Smooth muscle cell (in vitro differentiated cells): ENCODE results near the gene ZNF248. TPM values are rescaled to one million over a fixed set of nuclear protein-coding genes. Genes with fewer than 3 reads are reported as not detected.

Source experiments
- DNase-seq: peaks from one replicate; lab custom pipeline; 2025; ENCODE audit not compliant: unreplicated experiment; lab: John Stamatoyannopoulos, UW
- H2AFZ ChIP-seq: fragments of 200-600 bp; sonication (generic); 2 replicates; pipeline ENCODE4 v1.6.0; 2016; ENCODE audit warnings: antibody characterized with exemption, low read depth, mild to moderate bottlenecking
- H3F3A ChIP-seq: fragments of 200-600 bp; sonication (generic); 2 replicates; pipeline ENCODE4 v1.6.0; 2017; ENCODE audit warnings: antibody characterized with exemption, low read depth
- H3K27ac ChIP-seq: fragments of 200-600 bp; sonication (generic); 2 replicates; pipeline ENCODE4 v1.5.1; 2016; ENCODE audit warnings: low read depth, mild to moderate bottlenecking
- H3K27me3 ChIP-seq: fragments of 200-600 bp; sonication (generic); 2 replicates; pipeline ENCODE4 v1.6.1; 2016; ENCODE audit warnings: low read depth, mild to moderate bottlenecking
- H3K36me3 ChIP-seq: fragments of 200-600 bp; sonication (generic); 2 replicates; pipeline ENCODE4 v1.5.1; 2016; ENCODE audit warnings: low read depth
- H3K4me1 ChIP-seq: fragments of 200-600 bp; sonication (generic); 2 replicates; pipeline ENCODE4 v1.5.1; 2016; ENCODE audit warnings: low read depth
- H3K4me2 ChIP-seq: fragments of 200-600 bp; sonication (generic); 2 replicates; pipeline ENCODE4 v1.6.0; 2016; ENCODE audit warnings: mild to moderate bottlenecking
- H3K4me3 ChIP-seq: fragments of 200-600 bp; sonication (generic); 2 replicates; pipeline ENCODE4 v1.5.1; 2016; ENCODE audit warnings: mild to moderate bottlenecking
- H3K79me2 ChIP-seq: fragments of 200-600 bp; sonication (generic); 2 replicates; pipeline ENCODE4 v1.6.0; 2016; ENCODE audit warnings: low read depth, mild to moderate bottlenecking
- H3K9ac ChIP-seq: fragments of 200-600 bp; sonication (generic); 2 replicates; pipeline ENCODE4 v1.6.0; 2016; ENCODE audit warnings: low read depth
- H3K9me3 ChIP-seq: fragments of 200-600 bp; sonication (generic); replicated peaks from 2 replicates; pipeline ENCODE4 v1.5.1; 2016; ENCODE audit warnings: low read depth
- H4K20me1 ChIP-seq: fragments of 200-600 bp; sonication (generic); 2 replicates; pipeline ENCODE4 v1.6.0; 2016; ENCODE audit warnings: low read depth
- WGBS: methylation state at CpG from one replicate; pipeline ENCODE4 v1.1.7; 2016; ENCODE audit warnings: low lambda C conversion rate; 5-methylcytosine and 5-hydroxymethylcytosine counted together
- polyA plus RNA-seq: library from polyadenylated mRNA; unstranded; fragments of >200 nt; fragmentation: Nextera tagmentation; extraction: Ambion mirVana; gene quantifications from 2 replicates; pipeline ENCODE4 v1.2.1, GENCODE V29; 2016
- total RNA-seq: library from RNA; depleted of rRNA; stranded (reverse); fragments of >200 nt; gene quantifications from 2 replicates; pipeline ENCODE4 v1.2.3, GENCODE V29; 2014
- TF ChIP-seq, protein P1 (sequence below): fragments of 200-600 bp; sonication (generic); IDR thresholded peaks from 2 replicates; pipeline ENCODE4 v1.5.1; 2017; ENCODE audit warnings: borderline replicate concordance, mild to moderate bottlenecking, antibody characterized with exemption; ENCODE audit not compliant: insufficient read depth, poor library complexity, severe bottlenecking

ZNF248 gene
- total and polyA plus RNA-seq, 2 experiments from 2014 or later = not detected

DNA sequence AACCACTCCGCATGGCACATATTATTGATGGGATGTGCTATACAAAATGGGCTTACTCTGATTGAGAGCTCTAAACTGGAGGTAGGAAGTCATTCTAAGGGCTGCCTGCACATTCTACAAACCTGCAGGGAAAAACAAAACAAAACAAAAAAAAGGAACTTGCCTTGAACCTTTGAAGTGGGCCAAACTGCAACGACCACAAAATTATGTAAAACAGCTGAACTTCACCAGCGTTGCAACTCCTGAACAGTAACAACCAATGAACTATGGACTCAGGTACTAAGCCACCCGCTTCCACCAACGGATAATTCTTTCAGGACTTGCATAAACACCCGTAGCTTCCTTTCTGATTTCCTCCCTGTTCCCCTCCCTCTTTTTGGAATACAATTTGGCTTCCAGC is 80.4 kb downstream of the ZNF248 start:
- Histone ChIP-seq H3K27me3 (no peaks in the 10 kb centered on the region), H3K9me3 (no peaks in the 10 kb centered on the region), H3F3A (no peaks in the 10 kb centered on the region), H4K20me1 (no peaks in the 10 kb centered on the region), H3K4me3 (no peak overlapping the region), H3K4me2 (no peak overlapping the region), H3K27ac (no peak overlapping the region), H3K9ac (no peak overlapping the region), H3K36me3 (no peaks in the 10 kb centered on the region), H3K4me1 (no peaks in the 10 kb centered on the region), H3K79me2 (no peaks in the 10 kb centered on the region), H2AFZ (no peak overlapping the region)
- 75% methylated on average over 6 of the region's 6 CpGs for WGBS
- no peak for DNase-seq
- TF ChIP-seq, protein P1, sequence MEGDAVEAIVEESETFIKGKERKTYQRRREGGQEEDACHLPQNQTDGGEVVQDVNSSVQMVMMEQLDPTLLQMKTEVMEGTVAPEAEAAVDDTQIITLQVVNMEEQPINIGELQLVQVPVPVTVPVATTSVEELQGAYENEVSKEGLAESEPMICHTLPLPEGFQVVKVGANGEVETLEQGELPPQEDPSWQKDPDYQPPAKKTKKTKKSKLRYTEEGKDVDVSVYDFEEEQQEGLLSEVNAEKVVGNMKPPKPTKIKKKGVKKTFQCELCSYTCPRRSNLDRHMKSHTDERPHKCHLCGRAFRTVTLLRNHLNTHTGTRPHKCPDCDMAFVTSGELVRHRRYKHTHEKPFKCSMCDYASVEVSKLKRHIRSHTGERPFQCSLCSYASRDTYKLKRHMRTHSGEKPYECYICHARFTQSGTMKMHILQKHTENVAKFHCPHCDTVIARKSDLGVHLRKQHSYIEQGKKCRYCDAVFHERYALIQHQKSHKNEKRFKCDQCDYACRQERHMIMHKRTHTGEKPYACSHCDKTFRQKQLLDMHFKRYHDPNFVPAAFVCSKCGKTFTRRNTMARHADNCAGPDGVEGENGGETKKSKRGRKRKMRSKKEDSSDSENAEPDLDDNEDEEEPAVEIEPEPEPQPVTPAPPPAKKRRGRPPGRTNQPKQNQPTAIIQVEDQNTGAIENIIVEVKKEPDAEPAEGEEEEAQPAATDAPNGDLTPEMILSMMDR = no peak

DNA sequence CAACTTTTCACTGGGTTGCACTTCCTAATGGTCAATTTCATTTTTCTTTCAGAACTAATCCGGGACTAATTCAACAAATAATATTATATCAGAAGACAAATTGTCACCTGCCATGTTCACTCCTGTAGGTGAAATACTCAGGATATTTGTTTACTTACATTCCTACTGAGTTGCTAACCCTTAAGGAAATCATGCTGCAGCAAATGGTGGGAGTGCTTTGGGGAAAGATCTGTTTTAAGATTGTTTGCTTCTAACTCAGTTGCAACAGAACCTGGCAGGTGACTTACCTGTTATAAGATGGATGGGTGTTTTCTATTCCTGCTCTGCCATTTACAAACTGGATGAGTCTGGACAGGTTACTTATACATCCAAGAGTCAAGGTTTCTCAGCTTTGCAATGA is 81.8 kb downstream of the ZNF248 start:
- no peaks in the 10 kb centered on the region for H3K27me3 ChIP-seq
- no peaks in the 10 kb centered on the region for H3K4me1 ChIP-seq
- DNase-seq = no peak
- WGBS = 72% methylated on average over 1 of the region's 1 CpG
- H3K9ac ChIP-seq = no peak overlapping the region
- H3K4me2 ChIP-seq = no peak overlapping the region
- H3K27ac ChIP-seq = no peak overlapping the region
- H3K4me3 ChIP-seq = no peak overlapping the region
- TF ChIP-seq, protein P1 = no peak
- H2AFZ ChIP-seq = no peak overlapping the region
- no peaks in the 10 kb centered on the region for H3K79me2 ChIP-seq
- H4K20me1 ChIP-seq = no peaks in the 10 kb centered on the region
- no peaks in the 10 kb centered on the region for H3K9me3 ChIP-seq
- H3K36me3 ChIP-seq = no peaks in the 10 kb centered on the region
- no peaks in the 10 kb centered on the region for H3F3A ChIP-seq

DNA sequence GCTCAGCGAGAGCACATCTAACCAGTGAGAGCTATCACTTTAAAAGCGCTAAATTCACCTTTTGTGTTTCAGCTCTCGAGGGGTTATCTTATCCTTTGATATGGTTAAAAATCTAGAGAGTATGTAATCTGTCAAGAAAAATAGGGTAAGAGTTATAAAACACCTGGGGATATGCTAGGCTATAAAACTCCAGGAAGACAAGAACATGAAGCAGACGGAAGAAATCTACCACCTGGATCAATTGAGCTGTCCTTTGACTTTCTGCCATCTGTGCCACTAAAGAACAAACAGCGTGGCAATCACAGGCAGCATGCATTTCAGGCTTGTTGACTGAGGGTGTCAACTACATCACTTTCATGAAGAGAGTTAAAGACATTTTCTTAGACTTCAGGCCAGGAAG is 83.1 kb downstream of the ZNF248 start:
- H3K36me3 ChIP-seq = no peaks in the 10 kb centered on the region
- H3F3A ChIP-seq = no peaks in the 10 kb centered on the region
- no peak overlapping the region for H2AFZ ChIP-seq
- no peaks in the 10 kb centered on the region for H3K79me2 ChIP-seq
- no peak for DNase-seq
- no peaks in the 10 kb centered on the region for H3K4me1 ChIP-seq
- H4K20me1 ChIP-seq = no peaks in the 10 kb centered on the region
- no peaks in the 10 kb centered on the region for H3K27me3 ChIP-seq
- no peaks in the 10 kb centered on the region for H3K9me3 ChIP-seq
- TF ChIP-seq, protein P1 = no peak
- no peak overlapping the region for H3K4me2 ChIP-seq
- no peak overlapping the region for H3K9ac ChIP-seq
- 66% methylated on average over 5 of the region's 5 CpGs for WGBS
- no peak overlapping the region for H3K27ac ChIP-seq
- H3K4me3 ChIP-seq = no peak overlapping the region

DNA sequence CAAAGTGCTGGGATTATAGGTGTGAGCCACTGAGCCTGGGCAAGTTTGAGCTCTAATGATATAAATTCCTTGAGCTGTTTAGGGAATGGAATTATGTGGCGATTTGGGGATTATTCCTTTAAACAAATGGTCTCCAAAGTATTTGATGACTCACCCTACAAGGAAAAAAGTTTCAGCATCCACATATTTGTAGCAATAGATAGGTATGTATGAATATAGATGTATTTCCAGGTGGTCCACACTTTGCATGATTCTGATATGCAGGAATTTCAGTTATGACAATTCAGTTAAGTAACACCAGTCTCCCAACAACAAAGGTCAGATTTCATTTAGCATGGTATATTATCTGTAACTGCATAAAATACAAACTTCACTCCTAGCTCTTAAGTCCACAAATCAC is 92.2 kb downstream of the ZNF248 start:
- Histone ChIP-seq H3K27ac (no peak overlapping the region), H4K20me1 (no peaks in the 10 kb centered on the region), H3K9ac (no peak overlapping the region), H3K4me2 (no peak overlapping the region), H3K4me3 (no peak overlapping the region), H3K36me3 (no peaks in the 10 kb centered on the region), H3K4me1 (no peaks in the 10 kb centered on the region), H3F3A (no peaks in the 10 kb centered on the region), H3K27me3 (no peaks in the 10 kb centered on the region), H3K79me2 (no peaks in the 10 kb centered on the region), H2AFZ (no peak overlapping the region), H3K9me3 (peaks cover 4% of the 10 kb centered on the region)
- DNase-seq = no peak
- TF ChIP-seq, protein P1 = no peak
- 64% methylated on average over 1 of the region's 1 CpG for WGBS
